NCI-H748 treated with DMSO at 0.1 percent for 48 hours (cell line): Measurements from ENCODE around the gene PLEKHG2.
A peak's percentile ranks its signal among the peaks of the same experiment; 100 is the strongest.
"Not testable (repeated sequence)": the region's sequence is repeated elsewhere in the genome, so short reads cannot be mapped to it uniquely, and the experiment has no call there.

Experiments used
- DNase-seq: peaks from one replicate; lab custom pipeline; 2025; lab: John Stamatoyannopoulos, UW

PLEKHG2 gene

DNA sequence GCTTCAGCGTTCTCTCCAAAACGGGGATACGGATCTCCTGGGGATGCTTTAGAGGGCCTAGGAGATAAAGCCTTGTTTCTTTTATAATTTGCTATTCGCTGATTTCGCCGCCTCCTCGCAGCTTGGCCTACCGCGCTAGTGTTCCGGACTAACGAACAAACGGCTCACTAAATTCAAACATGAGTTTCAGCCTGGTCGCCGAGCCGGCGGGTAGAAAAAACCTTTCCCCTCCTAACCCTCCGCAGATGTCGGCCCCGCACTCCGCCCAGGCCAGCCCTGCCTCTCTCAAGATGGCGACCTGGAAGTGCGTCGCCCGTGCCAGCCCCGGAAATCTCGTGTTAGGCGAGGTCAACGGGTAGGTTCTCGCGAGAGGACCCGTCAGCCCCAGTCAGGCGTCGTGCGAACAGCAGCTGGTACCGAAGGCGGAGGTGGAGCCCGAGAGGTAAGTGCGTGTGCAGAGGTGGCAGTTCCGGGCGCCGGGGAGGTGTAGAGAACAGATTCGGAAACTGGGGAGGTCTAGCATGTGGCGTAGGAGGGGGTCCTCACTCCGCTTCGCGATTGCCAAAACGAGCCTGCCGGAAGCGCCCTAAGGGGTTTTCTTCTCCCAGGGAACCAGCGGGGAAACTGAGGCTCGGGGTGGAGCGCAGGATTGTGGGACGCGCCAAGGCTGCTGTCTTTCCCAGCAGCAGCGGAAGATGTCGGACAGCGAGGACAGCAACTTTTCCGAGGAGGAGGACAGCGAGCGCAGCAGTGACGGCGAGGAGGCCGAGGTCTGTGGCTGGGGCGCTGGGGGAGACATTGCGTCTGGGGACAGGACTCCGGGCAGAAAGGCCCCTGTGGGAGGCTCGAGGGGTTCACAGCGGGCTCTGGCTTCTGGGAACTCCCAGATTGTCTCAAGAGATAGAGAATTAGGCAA, 33.0 kb downstream of the PLEKHG2 start, which contains the start of gene SUPT5H:
Gene SUPT5H, plus strand, starts transcription at position 387 of the 916 bp plus-strand sequence. Its CDS starts 309 bp downstream, at position 696.
- DNase-seq: peak; percentile 93

DNA sequence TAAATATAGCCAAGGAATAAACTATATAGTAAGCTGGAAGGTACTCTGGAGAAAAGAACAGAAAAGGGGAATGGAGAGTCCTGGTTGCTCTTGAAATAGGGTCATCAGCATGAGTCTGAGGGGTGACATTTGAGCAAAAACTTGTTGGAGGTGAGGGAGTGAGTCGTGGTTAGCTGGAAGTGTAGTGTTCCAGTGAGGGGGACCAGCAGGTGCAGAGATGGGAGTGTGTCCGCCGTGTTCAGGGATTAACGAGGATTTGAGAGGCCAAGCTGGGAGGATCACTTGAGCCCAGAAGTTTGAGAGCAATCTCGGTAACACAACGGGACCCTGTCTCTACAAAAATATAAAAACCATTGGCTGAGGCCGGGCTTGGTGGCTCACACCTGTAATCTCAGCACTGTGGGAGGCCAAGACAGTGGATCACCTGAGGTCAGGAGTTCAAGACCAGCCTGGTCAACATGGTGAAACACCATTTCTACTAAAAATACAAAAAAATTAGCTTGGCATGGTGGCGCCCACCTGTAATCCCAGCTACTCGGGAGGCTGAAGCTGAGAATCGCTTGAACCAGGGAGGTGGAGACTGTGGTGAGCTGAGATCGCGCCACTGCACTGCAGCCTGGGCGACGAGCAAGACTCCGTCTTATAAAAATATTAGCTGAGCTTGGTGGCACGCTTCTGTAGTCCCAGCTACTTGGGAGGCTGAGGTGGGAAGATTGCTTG, 34.1 kb downstream of the PLEKHG2 start:
- DNase-seq: no peak

DNA sequence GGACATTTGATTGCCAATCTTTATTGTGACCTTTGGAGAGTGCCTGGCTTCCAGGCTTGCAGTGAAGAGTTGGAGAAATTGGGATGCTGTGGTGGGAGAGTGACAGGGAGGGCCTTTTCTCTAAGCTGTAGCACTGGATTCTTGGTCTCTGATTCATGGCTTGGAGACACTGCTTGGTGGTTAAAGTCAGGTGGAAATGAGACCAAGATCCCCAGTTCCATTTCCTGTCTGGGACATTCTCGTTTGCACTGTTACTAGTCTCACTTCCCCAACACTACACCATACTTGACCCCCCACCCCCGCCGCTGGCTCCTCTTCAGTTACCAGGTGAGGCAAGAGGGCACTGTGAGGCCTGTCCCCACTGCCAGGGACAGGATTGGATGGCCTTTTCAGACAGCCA, 35.8 kb downstream of the PLEKHG2 start:
- DNase-seq: no peak

DNA sequence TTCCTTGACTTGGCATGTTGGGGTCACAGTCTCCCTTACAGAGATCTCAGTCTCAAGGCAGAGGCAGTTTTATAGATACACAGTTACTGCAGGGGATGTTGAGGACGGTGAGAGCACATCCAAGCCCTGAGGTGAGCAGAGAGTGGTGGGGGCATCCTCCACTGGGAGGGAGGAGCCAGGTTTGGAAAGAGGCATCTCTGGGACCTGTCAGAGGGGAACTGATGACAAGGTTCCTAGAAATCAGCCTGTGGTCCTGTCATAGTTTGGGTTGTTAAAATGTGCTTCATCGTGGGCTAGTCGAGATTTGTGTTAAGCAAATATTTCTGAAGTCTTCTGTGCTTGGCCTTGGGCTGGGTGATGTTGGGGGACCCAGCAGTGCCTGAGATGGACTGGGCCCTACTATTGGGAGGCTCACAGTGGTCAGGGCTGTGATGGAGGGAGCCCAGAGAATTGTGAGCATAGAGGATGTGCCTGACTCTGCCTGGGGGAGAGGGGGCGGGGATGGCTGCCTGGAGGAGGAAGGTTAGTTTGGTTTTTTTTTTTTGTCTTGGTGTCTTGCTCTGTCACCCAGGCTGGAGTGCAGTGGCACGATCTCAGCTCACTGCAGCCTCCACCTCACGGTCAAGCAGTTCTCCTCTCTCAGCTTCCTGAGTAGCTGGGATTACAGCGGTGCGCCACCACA, 36.8 kb downstream of the PLEKHG2 start:
- DNase-seq: no peak

DNA sequence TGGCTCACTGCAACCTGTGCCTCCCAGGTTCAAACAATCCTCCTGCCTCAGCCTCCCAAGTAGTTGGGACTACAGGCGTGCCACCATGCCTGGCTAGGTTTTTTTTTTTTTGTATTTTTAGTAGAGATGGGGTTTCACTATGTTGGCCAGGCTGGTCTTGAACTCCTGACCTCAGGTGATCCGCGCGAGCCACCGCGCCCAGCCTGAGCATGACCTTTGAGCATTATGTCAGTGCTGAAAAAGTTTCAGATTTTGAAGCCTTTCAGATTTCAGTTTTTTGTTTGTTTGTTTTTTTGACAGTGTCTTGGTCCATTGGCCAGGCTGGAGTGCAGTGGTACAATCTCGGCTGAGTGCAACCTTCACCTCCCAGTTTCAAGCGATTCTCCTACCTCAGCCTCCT, 38.8 kb downstream of the PLEKHG2 start:
- not testable (repeated sequence) for DNase-seq

DNA sequence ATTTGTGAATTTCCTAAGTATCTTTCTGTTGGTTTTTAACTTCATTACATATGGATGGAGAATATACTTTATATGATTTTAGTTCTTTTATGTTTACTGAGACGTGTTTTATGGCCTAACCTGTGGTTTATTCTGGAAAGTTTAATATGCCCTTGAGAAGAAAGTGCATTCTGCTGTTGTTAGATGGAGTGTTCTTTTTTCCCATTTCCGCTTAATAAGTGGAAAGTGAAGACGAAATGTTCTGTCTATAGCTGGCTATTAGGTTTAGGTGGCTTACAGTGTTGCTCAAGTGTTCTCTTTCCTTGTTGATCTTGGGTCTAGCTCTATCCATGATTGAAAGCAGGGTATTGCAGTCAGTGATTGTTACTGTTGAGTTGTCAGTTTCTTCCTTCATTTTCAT, 50.9 kb downstream of the PLEKHG2 start:
- no peak for DNase-seq

DNA sequence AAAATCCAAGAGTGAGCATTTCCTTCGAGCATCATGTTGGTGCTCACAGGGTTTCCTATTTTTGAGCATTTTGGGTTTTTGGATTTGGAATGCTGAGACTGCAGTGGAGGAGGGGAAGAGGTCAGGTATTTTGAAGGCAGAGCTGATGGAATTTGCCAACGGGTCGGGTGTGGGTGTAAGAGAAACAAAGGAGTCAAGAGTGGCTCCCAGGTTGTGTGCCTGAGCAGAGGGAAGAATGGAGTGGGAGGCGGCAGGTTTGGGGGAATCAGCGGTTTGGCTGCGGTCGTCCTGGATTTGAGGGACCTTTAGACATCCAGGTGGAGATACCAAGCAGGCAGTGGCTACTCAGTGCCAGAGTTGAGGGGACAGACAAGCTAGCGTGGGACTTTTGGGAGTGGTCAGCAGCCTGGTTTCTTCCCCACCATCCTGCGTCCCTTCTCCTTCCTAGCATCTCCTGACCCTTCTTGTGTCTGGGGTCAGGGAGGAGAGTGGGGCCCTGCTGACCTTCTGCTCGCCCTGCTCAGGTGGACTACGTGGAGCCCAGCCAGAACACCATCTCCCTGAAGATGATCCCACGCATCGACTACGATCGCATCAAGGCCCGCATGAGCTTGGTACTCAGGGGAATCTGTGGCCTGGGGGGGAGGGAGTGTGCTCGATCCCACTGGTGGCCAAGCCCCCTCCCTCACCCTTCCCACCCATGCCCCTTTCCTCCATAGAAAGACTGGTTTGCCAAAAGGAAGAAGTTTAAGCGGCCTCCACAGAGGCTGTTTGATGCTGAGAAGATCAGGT, 53.7 kb downstream of the PLEKHG2 start:
- DNase-seq: no peak

DNA sequence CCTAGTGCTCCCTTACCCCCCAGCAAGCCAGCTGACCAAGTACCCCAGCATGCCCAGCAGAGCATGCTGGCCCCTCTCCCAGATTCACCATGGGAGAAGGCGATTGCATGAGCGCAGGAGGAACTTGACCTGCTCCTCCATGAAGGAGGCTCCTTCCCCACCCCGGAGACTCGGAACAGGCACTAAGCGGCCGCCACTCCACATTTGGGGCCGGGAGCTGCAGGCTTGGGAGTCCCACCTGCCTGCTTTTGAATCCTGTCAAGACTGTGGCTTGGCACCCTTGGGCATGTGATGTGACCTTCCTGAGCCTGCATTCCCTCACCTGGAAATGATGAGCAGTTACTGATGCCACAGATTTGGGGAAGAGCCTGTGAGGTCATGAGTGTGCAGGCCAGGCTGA, 55.5 kb downstream of the PLEKHG2 start:
- no peak for DNase-seq

DNA sequence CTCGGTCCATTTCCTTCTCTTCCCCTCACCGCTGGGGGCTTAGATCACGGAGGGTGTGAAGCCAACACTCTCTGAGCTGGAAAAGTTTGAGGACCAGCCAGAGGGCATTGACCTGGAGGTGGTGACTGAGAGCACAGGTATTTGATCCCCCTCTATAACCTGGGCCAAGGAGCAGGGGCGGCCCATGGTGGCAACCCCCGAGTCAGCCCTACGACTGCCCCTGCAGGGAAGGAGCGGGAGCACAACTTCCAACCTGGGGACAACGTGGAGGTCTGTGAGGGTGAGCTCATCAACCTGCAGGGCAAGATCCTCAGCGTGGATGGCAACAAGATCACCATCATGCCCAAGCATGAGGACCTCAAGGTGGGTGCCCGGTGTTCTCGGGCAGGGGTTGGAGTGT, 56.6 kb downstream of the PLEKHG2 start:
- DNase-seq: no peak

DNA sequence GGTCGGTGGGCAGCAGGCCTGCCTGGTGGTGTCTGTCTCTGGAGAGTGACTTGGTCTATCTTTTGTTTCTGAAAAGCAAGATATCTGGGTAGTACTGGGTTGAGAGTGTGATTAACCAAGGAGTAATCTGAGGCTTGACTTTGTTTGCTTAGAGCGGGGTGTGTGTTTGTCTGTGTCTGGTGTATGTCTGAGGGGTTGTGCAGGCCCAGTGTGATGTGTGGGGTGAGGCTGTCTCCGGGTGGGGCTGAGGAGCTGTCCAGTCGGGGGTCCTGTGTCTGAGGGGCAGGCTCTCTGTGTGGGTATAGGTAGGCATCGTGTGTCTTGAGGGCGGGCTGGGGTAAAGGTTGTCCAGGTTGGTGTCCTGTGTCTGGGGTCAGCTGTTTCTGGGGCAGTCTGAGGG, 57.1 kb downstream of the PLEKHG2 start:
- DNase-seq: no peak

DNA sequence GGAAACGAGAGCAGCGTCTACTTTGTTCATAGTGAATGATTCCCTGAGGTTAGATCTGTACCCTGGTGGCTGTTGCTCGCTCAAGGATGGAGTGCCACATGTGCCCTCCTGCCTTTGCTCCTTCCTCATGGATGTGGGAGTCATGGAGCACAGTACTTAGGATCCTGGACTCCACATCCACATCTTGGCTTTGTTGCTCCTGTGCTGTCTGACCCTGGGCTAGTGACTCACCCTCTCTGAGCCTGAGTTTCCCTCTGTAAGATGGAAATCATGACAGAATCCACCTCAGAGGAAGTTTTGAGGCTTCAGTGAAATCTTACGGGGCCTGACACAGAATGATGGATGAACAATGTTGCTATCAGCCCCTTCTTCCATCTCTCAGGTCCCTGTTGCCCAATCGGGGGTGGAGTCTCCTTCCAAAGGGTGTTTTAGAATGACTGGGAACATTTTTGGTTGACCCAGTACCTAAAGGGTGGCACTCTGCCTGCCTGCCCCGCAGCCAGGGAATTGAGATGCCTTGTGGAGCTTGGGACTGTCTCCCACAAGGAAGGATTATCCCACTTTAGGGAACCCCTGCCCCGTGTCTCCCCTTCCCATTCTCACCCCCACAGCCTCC, 58.4 kb downstream of the PLEKHG2 start:
- no peak for DNase-seq

DNA sequence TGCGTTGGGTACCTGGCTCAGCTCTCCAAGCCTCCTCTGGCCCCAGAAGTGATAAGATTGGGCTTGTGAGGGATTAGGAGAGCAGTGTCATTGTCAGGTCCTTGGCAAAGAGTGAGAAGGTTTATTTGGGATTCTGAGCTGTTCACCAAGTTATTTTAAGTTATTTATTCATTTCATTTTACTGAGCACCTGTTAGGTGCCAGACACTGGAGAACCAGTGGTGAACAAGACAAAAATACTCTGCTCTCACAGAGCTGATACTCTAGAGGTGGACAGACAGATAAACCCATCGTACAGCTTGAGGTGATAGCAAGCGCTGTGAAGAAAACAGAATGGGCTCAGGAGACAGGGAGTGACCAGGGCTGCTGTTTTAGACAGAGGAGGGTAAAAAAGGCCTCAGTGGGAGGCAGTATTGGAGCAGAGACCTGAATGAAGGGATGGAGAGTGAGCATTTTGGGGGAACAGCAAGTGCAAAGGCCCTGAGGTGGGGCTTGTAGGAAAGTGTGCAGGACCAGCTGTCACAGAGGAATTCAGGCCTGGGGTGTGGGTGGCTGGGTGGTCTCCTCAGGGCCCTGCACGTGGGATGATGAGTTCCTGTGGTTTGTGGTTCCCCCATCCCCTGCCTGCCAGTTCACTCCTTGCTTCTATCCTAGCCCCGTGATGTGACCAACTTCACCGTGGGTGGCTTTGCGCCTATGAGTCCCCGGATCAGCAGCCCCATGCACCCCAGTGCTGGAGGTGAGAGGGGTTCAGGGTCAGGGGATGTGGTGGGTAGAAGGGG, 59.5 kb downstream of the PLEKHG2 start:
- no peak for DNase-seq

DNA sequence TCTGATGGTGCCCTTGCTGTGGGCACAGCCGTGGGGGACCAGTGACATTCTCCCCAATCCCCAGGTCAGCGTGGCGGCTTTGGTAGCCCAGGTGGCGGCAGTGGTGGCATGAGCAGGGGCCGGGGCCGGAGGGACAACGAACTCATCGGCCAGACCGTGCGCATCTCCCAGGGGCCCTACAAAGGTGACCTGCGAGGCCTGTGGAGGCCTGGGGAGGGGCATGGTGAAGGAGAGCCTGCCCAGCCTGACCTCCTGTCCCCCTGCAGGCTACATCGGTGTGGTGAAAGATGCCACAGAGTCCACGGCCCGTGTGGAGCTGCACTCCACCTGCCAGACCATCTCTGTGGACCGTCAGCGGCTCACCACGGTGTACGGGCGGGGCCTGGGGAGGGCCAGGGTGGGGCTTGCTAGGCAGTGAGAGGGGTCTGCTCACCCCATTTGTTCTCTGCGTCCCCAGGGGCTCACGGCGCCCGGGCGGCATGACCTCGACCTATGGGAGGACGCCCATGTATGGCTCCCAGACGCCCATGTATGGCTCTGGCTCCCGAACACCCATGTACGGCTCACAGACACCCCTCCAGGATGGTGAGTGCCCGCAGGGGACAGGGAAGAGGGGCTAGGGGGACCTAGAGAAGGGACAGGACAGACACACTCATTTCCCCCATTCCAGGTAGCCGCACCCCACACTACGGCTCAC, 60.4 kb downstream of the PLEKHG2 start:
- DNase-seq: no peak

DNA sequence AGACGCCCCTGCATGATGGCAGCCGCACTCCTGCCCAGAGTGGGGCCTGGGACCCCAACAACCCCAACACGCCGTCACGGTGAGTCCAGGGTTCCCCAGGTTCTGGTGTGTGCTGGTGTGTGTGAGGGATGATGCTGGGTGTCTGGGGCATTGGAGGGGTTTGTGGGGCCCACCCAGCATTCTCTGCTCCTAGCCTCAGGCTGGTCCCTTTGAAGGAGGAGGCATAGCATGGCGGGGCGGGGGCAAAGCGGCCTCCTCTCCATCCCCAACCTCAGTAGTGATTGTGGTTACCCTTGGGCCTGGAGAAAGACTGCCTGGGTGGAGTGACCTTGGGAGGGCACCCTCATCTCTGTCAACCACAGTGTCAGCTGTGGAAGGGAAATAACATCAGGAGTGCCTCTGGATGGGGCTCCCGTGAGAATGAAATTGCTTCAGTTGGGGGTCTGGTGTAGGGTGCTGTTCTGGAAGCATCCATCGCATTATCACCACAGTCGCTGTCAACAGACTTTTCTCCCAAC, 61.0 kb downstream of the PLEKHG2 start:
- no peak for DNase-seq

DNA sequence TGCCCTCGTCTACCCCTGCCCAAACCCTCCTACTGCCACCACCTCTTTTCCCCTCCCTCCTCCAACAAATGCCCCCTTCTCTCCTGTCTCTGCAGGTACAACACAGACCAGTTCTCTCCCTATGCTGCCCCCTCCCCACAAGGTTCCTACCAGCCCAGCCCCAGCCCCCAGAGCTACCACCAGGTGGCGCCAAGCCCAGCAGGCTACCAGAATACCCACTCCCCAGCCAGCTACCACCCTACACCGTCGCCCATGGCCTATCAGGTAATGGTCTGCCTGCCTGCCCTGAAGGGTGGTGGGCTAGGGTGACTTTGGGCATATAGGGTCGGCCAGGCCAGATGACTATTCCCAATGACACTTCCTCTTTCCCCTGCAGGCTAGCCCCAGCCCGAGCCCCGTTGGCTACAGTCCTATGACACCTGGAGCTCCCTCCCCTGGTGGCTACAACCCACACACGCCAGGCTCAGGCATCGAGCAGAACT, 61.7 kb downstream of the PLEKHG2 start:
- DNase-seq: peak; percentile 42

DNA sequence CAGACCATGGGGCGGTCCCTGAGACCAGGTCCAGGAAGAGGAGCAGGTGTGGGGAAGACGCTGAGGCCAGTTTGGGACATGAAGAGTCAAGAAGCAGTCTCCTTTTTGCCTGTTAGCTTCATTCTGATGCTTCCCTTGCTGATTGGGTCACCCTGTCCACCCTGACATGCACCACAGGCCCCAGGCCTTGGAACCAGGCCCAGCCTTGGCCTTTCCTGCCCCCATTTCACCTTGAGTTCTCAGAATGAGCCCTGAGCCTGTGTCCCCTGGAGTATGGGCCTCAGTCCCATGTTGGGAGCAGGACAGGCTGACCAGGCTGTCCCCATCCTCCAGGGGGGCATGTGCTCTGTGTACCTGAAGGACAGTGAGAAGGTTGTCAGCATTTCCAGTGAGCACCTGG, 63.3 kb downstream of the PLEKHG2 start:
- no peak for DNase-seq
